HG02973 (cell line): ENCODE data around the gene MFNG.
A peak's percentile ranks its signal among the peaks of the same experiment; 100 is the strongest.
"Not testable (repeated sequence)": the region's sequence is repeated elsewhere in the genome, so short reads cannot be mapped to it uniquely, and the experiment has no call there.

Experiments
- ATAC-seq: cut with Tn5 transposase; IDR thresholded peaks from one replicate; pipeline ENCODE4 v1.9.1; 2021; ENCODE audit warnings: moderate library complexity; ENCODE audit not compliant: unreplicated experiment

Gene MFNG, protein sequence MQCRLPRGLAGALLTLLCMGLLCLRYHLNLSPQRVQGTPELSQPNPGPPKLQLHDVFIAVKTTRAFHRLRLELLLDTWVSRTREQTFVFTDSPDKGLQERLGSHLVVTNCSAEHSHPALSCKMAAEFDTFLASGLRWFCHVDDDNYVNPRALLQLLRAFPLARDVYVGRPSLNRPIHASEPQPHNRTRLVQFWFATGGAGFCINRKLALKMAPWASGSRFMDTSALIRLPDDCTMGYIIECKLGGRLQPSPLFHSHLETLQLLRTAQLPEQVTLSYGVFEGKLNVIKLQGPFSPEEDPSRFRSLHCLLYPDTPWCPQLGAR

DNA sequence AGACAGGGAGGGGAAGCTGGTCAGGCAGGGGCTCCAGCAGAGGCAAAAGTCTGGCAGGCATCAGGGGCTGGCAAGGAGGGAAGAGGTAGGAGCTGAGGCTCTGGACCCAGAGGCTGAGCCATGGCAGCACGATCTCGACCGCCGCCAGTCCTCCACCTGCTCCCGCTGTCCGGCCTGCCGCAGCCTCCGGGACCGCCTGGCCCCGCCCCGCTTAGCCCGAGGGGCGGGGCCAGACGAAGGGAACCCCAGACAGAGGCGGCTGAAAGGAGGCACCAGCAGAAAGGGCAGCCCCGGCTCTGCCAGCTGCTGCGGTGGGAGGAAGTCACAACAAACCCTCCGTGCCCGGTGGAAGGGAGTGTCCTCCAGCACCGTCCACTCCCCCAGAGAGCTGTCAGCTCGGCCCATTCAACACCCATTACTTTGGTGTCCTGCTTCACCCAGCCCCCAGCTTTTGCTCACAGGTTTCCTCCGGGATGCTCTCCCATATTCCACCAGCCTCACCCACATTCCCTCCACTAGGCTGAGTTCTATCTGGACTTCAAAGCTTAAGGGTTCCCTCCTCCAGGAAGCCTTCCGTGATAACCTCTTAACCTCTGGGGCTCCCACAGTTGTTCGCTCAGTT is at the start of gene MFNG:
MFNG (minus strand) TSS at position 161 of the 622 bp plus-strand sequence. CDS start 207 bp downstream, outside the sequence.
- ATAC-seq, result peak; percentile 46

DNA sequence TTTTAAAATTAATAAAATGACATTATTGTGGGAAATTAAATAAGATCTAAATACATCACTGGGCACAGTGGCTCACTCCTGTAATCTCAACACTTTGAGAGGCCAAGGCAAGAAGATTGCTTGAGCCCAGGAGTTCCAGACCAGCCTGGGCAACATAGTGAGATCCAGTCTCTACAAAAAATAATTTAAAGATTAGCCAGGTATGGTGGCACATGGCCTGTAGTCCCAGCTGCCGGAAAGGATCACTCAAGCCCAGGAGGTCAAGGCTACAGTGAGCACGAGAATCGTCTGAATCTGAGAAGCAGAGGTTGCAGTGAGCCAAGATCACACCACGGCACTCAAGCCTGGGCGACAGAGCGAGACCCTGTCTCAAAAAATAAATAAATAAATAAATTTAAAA is 49.0 kb upstream of the MFNG start:
- ATAC-seq, result no peak

DNA sequence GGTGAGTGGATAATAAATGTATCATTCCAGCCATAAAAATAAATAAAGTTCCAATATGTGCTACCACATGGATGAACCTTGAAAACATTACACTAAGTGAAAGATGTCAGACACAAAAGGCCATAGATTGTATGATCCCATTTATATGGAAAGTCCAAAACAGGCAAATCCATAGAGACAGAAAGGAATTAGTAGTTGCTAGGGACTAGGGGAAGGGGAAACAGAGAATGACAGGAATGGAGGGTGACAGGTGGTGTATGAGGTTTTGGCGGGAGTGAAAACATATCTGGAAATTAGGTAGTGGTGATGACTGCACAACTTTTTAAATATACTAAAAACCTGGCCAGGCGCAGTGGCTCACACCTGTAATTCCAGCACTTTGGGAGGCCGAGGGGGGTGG is 48.3 kb upstream of the MFNG start:
- no peak for ATAC-seq

DNA sequence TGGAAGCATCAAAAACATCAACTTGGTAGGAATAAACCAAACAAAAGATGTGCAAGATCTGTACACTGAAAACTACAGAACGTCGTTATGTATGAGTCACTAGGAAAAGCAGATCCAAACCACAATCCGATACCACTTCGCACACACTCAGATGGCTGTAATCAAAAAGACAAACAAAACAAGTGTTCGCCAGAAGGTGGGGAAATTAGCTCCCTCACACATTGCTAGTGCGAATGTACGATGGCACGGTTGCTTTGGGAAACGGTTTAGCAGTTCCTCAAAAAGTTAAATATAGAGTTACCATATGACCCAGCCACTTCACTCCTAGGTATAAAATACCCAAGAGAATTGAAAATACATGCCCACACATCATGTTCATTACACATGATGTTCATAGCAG is 47.8 kb upstream of the MFNG start:
- ATAC-seq, result no peak

DNA sequence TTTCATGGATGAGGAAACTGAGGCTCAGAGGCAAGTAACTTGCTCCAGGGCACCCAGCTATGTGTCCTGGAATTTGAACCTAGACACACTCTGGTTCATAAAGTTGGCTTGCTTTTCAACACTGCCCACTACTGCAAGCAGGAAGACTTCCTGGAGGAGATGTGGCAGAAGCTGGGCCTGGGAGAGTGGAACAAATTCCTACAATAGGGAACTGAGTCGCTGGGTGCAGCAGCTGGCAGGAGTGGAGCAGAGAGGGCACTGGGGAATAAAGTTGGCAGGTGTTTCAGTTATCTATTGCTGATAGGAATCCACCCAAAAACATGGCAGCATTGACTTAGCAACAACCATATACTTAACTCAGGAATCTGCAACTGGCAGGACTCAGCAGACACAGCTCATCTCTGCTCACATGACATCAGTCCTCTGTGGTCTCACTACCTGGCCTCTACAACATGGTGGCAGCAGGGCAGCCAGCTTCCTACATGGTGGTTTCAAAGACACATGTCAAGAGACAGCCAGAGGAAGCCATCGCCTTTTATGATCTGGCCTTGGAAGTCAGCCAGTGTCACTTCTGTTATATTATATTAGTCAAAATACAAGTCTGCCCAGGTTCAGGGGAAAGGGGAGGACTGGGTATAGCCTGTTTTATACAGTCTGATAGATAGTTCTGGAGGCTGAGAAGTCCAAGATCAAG is 43.6 kb upstream of the MFNG start:
- no peak for ATAC-seq

DNA sequence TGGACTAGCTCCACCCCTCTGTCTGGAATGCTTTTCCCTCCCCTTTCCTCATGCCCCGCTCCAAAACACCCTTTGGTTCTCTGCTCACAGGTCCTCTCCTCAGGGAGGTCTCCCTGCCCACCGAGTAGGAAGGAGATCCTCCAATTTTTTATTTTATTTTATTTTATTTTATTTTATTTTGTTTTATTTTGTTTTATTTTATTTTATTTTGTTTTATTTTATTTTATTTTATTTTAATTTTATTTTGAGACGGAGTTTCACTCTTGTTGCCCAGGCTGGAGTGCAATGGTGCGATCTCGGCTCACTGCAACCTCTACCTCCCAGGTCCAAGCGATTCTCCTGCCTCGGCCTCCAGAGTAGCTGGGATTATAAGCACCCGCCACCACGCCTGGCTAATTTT is 41.8 kb upstream of the MFNG start:
- not testable (repeated sequence) for ATAC-seq

DNA sequence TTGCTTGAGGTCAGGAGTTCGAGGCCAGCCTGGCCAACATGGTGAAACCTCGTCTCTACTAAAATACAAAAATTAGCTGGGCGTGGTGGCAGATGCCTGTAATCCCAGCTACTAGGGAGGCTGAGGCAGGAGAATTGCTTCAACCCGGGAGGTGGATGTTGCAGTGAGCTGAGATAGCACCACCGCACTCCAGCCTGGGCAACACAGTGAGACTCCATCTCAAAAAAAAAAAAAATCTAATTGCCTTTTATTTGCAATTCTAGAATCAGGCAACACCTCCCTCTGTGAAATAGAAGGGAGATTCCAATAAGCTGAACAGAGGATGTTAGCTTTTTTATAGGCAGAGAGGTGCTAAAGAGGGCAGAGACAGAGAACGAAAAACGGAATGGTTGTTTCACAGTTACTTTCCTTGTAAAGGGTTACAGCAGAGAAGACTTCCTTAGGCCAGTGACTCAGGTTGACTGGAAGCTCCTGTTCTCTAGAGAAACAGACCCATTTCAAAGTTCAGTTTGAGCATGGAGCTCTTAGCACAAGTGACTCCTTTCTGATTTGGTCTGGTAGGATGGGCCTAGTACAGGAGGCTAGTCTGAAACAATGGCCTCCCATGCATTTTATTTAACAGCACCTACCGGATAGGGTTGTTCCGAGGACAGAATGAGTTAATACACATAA is 41.0 kb upstream of the MFNG start:
- not testable (repeated sequence) for ATAC-seq

DNA sequence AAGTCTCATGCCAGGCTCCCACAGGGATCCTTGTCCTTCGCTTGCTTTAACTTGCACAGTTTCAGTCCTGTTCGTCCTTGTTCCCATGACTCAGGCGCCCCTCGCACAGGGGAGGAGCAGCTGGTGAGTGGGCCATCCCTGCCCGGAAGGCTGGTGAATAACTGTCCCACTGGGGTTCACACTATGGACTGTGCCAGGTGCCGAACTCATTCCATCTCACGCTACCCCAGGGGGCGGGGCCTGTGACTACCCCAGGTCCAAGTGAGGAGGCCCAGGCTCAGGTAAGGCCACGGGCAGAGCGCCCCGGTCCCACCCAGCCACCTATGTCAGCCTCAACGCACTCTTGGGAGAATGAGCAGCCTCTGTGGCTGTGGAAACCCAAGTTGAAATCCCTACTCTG is 40.2 kb upstream of the MFNG start:
- ATAC-seq, result no peak

DNA sequence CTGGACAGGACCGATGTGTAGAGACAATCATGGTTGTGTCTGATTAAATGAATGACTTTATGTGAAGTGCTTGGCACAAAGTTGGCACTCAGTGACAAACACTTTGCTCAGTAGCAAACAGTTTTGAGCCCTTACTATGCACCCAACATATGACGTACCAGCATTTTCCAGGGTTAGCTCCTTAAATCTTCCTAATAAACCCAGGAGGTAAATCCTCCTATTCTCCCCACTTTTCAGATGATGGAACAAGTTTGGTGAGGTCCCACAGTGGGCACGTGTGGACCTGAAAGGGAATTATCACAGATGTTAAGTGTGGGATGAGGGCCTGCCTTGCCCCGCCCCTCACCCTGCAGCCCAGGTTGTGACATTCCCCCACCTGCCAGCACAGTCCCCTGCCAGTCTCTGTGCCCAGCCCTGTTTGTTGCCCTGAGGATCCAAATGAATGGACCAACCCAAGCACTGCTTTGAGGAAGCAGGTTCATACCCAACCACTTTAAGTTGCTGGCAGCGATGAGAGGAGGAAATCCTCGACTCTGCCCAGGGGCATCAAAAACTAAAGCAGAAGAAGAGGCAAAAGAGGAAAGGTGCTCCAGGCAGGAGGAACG is 39.7 kb upstream of the MFNG start:
- ATAC-seq, result no peak

DNA sequence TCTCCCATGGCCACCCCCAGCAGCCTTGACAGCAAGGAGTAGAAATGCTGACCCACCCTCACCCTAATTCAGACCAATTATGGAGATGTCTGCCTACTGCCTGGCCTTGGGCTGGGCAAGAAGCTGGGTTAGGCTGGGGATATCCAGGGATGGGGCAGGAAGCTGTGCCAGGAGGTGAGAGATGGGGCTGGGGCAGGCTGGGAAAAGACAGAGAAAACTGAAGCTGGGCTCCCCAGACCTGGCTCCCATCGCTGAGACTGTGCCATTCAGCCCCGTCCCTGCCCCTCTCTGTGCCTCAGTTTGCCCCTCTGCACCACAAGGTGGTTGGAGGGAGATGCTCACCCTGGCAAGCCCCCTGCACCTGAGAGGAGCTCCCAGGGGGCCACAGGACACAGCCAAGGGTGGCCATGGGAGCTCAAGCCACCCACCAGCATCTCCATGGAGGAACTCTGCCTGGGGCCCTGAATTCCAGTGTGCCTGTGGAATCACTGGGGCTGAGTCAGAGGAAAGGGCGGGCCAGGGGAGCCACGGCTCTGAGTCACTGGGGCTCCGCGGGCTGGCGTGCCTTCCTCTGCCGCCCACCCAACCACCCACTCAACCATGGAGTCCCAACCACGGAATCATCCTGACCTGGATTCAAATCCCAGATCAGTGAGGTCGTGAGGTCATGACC is 39.0 kb upstream of the MFNG start:
- ATAC-seq, result no peak

DNA sequence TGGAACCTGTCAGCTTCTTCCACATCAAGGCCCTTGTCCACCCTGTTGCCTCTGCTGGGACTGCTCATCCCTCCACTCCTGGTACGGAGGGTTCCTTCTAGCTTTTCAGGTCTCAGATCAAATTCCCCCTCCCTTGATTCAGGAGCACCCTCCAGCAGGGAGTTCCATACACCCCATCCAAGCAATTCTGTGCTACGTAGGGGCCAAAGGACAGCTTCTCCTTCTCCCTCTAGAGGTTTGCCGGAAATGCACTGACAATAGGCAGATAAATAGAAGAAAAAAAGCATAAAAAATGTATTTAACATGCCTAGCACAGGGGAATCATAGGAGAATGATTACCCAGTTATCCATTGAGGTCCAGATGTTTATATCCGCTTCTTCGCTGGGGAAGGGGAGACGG is 36.3 kb upstream of the MFNG start:
- ATAC-seq, result no peak

DNA sequence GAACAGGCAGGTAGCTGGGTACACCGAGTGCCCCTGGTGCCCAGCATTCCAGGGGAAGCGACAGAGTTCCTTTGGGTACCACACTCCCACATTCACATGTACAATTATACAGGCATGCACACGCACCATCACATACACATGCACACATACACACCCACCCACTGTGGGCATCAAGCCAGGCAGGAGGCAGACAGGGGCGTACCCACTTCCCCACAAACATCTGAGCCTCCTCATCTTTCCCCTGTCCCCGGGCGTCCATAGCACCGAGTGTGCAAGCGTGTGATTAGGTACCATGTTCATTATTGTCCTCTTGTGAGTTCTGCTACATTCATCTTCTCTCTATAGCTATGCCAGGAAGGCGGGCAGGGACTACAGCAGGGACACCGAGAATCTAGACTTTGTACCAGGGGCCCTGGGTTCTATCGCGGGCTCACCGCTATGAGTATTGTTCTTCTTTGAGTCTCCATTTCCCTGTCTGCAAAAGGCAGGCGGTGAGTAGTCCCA is 35.1 kb upstream of the MFNG start:
- no peak for ATAC-seq

DNA sequence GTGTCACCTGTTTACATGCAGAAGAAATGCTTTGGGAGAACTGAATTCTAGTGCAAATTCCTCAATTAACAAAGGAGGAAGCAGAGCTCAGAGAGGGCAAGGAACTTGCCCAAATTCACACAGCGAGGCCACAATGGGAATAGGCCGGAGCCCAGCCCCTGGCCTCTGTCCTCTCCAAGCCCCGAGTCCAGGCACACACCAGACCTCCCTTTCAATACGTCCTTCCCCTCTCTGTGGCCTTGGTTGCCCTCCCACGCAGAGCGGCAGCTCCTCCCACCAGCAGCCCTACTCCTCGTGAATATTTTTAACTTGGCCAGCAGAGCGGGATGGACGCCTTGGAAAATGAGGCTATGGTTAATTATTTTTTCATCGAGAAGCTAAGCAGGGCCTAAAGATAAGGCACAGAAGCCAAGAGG is 34.6 kb upstream of the MFNG start:
- no peak for ATAC-seq

DNA sequence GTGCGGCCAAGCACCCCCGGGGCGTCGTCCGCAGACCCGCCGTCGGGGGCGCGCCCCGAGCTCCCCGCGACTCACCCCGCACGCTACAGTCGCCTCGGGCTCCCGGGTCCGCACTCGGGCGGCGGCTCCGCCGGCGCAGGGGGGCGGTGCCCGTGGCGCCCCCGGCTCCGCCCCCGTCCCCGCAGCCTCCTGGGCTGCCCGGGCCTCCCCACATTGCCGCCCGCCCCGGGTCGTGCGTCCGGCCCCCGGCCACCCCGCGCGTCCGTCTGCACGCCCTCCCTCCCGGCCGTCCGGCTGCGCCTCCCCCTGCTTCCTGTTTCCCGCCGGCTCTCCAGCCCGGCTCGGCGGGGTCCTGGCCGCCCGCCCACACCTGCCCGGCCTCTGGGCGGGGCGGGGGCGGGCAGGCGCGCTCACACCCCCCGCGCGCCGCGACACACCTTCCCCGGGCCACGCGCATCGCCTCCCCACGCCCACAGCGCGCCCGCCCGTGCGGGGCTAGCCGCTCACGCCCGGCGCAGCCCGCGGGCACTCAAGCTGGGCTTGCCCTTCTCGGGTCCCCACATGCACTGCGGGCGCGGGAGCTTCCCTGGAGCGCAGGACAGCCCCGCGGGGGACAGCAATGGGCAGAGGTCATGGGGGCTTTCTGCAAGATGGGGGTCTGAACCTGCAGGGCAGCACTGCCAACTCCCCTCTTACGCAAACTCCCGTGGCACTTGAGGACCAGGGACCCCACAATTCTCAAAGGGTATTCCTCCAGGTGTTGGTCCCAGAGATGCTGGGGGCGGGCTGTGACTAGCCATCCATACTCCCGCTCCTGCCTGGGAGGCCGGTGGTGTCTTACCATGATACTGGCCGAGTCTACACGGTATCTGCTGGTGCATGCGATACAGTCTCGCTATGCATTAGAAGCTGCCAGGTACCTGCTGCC is 33.3 kb upstream of the MFNG start, which contains the start of gene CARD10:
CARD10 (minus strand) TSS at position 148 of the 928 bp plus-strand sequence. CDS start 215 bp downstream, outside the sequence.
- no peak for ATAC-seq

DNA sequence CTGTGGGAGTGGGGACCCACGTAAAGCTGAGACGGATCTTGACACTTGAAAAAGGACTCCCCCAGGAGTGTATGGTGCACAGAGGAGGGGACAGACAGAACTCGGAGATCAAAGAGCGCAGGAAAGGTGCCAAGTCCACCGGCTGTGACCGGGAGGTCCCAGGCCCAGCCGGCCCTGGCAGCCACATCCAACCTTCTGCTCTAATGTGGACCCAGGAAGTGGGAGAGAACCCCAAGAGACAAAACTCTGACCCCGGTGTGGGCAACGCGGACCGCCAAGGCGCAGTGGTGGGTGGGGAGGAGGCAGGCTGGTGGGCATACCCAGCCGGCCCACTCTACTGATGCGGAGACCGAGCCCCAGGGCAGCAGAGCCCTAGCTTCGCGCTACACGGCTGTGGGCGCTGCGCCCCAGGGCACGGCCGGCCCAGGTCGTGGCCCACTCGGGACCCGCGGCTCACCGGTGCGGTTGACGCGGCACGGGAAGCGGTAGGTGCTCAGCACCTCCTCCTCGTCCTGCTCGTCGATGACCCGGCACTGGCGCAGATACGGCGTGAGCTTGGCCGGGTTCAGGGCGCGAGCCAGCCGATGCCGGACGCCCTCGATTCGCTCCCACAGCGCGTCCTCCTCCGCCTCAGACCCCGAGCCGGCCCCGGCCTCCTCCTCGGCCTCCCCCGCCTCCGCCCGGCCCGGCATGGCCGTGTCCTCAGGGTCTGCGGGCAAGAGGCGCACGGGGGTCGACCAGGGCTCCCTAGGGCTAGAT is 32.5 kb upstream of the MFNG start:
- no peak for ATAC-seq

DNA sequence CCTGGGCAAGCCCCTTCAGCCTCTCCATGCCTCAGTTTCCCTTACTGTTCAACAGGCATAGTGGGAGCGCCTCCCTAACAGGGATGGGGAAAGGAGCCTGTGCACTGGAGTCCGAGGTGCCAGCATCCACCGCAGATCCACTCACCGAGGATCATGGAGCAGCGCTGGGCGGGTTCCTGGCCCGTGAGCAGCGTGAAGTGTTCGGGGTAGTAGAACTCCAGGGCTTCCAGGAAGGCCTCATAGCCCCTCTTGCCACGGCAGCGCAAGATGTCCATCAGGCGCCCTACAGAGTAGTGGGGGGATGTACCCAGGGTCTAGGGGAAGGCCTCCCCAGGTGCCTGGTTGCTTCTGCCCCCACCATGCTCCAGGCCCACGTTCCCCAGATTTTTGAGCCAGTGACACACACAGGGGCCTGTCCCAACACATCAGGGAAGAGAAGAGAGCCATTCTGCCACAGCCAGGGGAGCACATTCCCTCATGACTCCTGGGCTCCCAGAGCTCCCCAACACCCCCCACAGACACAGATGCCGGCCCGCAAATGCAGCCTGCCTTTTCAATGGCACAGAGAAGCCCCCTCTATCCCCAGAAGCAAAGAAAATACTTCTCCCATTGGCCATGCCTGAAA is 31.8 kb upstream of the MFNG start:
- no peak for ATAC-seq

DNA sequence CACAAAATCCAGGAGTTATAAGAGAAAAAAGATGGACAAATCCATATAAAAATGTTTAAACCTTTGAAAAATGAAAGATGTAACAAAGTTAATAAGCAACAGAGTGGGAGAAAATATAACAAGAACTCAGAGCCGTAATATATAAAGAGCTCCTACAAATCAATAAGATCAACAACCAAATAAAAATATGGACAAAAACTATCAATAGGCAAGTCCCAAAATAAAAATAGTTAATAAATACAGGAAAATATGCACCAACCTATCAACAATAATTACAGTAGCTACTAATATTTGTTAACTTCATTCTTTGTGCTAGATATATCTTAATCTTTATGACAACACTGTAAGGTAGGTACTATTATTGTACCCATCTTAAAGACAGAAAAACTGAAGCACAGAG is 30.3 kb upstream of the MFNG start:
- ATAC-seq, result no peak

DNA sequence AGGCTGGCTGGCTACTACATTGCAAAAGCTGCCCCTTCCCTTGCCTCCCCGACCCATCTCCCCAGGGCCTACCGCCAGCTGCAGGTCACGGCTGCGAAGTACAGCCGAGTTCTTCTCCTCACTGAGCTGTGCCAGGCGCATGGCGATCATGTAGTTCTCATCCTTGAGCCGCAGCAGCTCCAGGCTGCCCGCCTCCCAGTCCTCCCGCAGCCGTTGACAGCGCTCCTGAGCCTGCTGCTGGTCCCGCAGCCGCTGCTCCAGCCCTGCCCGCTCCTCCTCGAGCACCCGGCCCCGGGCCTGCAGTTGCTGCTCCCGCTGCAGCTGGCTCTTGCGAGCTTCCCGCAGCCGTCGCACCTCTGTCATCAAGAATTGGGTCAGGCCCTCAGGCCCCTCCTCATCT is 29.7 kb upstream of the MFNG start:
- ATAC-seq, result no peak
